Astrocyte (in vitro differentiated cells and primary cell): Measurements from ENCODE around the gene UST.

Experiments
- CTCF ChIP-seq: IDR thresholded peaks from 2 replicates; pipeline ENCODE4 v1.5.1; 2011; ENCODE audit warnings: low read depth, mild to moderate bottlenecking, inconsistent platforms, low read length, moderate library complexity; ENCODE audit not compliant: insufficient read depth
- EZH2 ChIP-seq: IDR thresholded peaks from 2 replicates; pipeline ENCODE4 v1.6.1; 2012; ENCODE audit warnings: mild to moderate bottlenecking, low read length, inconsistent platforms; ENCODE audit not compliant: insufficient read depth

DNA sequence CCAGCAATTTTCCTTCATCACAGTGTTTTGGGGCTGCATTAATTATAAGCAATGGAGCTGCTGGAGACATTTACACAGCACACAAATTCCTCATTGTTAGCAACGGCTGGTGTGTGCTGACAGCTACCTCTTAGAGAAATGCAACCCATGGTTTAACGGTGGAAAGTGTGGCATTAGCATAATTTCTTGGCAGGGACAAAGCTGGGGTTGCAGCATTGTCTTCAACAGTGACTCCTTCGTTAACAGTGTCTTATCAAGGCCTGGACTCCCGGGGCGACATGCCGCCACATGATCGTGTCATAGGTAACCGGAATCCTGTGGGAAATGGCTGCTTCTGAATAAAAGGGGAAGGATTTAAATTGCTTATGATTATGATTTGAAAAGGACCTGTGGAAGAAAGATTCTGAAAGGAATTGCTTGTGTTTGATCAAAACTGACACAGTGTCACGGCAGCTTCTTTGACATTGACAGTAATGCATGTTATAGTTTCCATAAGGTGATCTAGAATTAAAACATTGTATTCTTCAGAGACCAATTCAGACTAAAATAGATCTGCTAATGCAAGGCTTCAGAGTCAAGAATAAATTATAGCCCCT lies 128.0 kb downstream of the UST start:
- TF ChIP-seq CTCF (no peak), EZH2 (no peak)
